IMR-90 (cell line): ENCODE data around the gene G3BP1. TPM values are rescaled to one million over a fixed set of nuclear protein-coding genes. Genes with fewer than 3 reads are reported as not detected.

Experiments used
- ATAC-seq: fragments of 200-7000 bp; cut with Tn5 transposase; 2 replicates; pipeline ENCODE4 v1.9.1; 2020; ENCODE audit warnings: low read depth, mild to moderate bottlenecking, moderate library complexity
- BruUV-seq: library from RNA; stranded (reverse); fragments of 400-500 nt; replicated peaks from 2 replicates; lab custom pipeline; 2021; lab: Mats Ljungman, UMichigan
- CTCF ChIA-PET: fragments of 300-600 bp; formaldehyde crosslinking; extraction: SDS; loops from one replicate; lab custom pipeline; 2021; ENCODE audit warnings: antibody characterized with exemption; lab: Yijun Ruan, JAX
- POLR2A ChIA-PET: fragments of 300-600 bp; sonication (Branson Sonifier 250); formaldehyde crosslinking; loops from one replicate; lab custom pipeline; 2022; ENCODE audit warnings: antibody characterized with exemption; ENCODE audit not compliant: unreplicated experiment; lab: Charles Lee
- DNase-seq: peaks from one replicate; pipeline ENCODE4 v3.0.0; 2013
- H2AFZ ChIP-seq: replicated peaks from 2 replicates; pipeline ENCODE3; 2013; ENCODE audit warnings: low read length, mild to moderate bottlenecking; ENCODE audit not compliant: poor library complexity
- H2AK5ac ChIP-seq: 2 replicates; pipeline ENCODE4 v1.6.1; 2013; ENCODE audit warnings: low read depth, low read length, inconsistent platforms
- H2AK9ac ChIP-seq: replicated peaks from 2 replicates; pipeline ENCODE3; 2013; ENCODE audit warnings: mild to moderate bottlenecking, low read depth, low read length, moderate library complexity; ENCODE audit not compliant: poor library complexity
- H2BK120ac ChIP-seq: 2 replicates; pipeline ENCODE4 v1.6.1; 2013; ENCODE audit warnings: low read depth, low read length, inconsistent platforms
- H2BK15ac ChIP-seq: 3 replicates; pipeline ENCODE4 v1.6.1; 2013; ENCODE audit warnings: low read depth, low read length, inconsistent platforms
- H2BK20ac ChIP-seq: 2 replicates; pipeline ENCODE4 v1.6.1; 2013; ENCODE audit warnings: low read depth, mild to moderate bottlenecking, inconsistent platforms, low read length, moderate library complexity
- H2BK5ac ChIP-seq: 2 replicates; pipeline ENCODE4 v1.6.1; 2013; ENCODE audit warnings: mild to moderate bottlenecking, low read depth, low read length, inconsistent platforms; ENCODE audit not compliant: poor library complexity, severe bottlenecking
- H3K14ac ChIP-seq: replicated peaks from 2 replicates; pipeline ENCODE4 v1.6.1; 2013; ENCODE audit warnings: low read depth, low read length, inconsistent platforms
- H3K18ac ChIP-seq: 2 replicates; pipeline ENCODE4 v1.6.1; 2013; ENCODE audit warnings: low read depth, low read length, control low read depth
- H3K23ac ChIP-seq: 2 replicates; pipeline ENCODE4 v1.6.1; 2013; ENCODE audit warnings: low read depth, low read length, inconsistent platforms
- H3K27ac ChIP-seq: 2 replicates; pipeline ENCODE4 v1.5.1; 2013; ENCODE audit warnings: mild to moderate bottlenecking, control low read depth, low read length; ENCODE audit not compliant: insufficient read depth
- H3K27me3 ChIP-seq: 2 replicates; pipeline ENCODE4 v1.6.1; 2013; ENCODE audit warnings: low read length; ENCODE audit not compliant: control insufficient read depth, insufficient read depth
- H3K36me3 ChIP-seq: 2 replicates; pipeline ENCODE4 v1.6.1; 2013; ENCODE audit warnings: low read length, mixed read lengths; ENCODE audit not compliant: control insufficient read depth, insufficient read depth
- H3K4ac ChIP-seq: 2 replicates; pipeline ENCODE4 v1.6.1; 2013; ENCODE audit warnings: low read depth, low read length, inconsistent platforms
- H3K4me1 ChIP-seq: 2 replicates; pipeline ENCODE4 v1.6.1; 2013; ENCODE audit warnings: low read length, mixed read lengths; ENCODE audit not compliant: control insufficient read depth, insufficient read depth
- H3K4me2 ChIP-seq: 2 replicates; pipeline ENCODE4 v1.6.1; 2013; ENCODE audit warnings: low read depth, mild to moderate bottlenecking, control low read depth, low read length, moderate library complexity
- H3K4me3 ChIP-seq: 2 replicates; pipeline ENCODE4 v1.5.1; 2013; ENCODE audit warnings: low read depth, mild to moderate bottlenecking, control low read depth, low read length, moderate library complexity; ENCODE audit not compliant: insufficient read depth
- H3K56ac ChIP-seq: 2 replicates; pipeline ENCODE4 v1.6.1; 2013; ENCODE audit warnings: low read length, inconsistent platforms; ENCODE audit not compliant: insufficient read depth; ENCODE audit errors: extremely low read depth
- H3K79me1 ChIP-seq, 2 experiments: 2 replicates each; pipeline ENCODE4 v1.6.1; 2013; ENCODE audit warnings: low read length in 2 of 2, inconsistent platforms in 1 of 2, low read depth in 1 of 2
- H3K9ac ChIP-seq: 2 replicates; pipeline ENCODE4 v1.6.1; 2013; ENCODE audit warnings: low read depth, low read length, control low read depth
- H3K9me1 ChIP-seq: 2 replicates; pipeline ENCODE4 v1.6.1; 2013; ENCODE audit warnings: low read length, inconsistent platforms; ENCODE audit not compliant: insufficient read depth
- H3K9me3 ChIP-seq: 2 replicates; pipeline ENCODE4 v1.6.1; 2013; ENCODE audit warnings: low read length; ENCODE audit not compliant: control insufficient read depth, insufficient read depth
- H4K20me1 ChIP-seq: 2 replicates; pipeline ENCODE4 v1.6.1; 2013; ENCODE audit warnings: low read length, inconsistent platforms; ENCODE audit not compliant: insufficient read depth
- H4K5ac ChIP-seq: 2 replicates; pipeline ENCODE4 v1.6.1; 2013; ENCODE audit warnings: mild to moderate bottlenecking, low read depth, low read length, control low read depth
- H4K8ac ChIP-seq, 2 experiments: 2 replicates each; pipeline ENCODE4 v1.6.1; 2013; ENCODE audit warnings: low read depth in 2 of 2, low read length in 2 of 2, control low read depth in 1 of 2, inconsistent platforms in 1 of 2
- H4K91ac ChIP-seq: 2 replicates; pipeline ENCODE4 v1.6.1; 2013; ENCODE audit warnings: low read depth, low read length, inconsistent platforms; ENCODE audit not compliant: insufficient read depth
- BHLHE40 ChIP-seq: fragments of 150-350 bp; IDR thresholded peaks from 2 replicates; pipeline ENCODE4 v1.6.1; 2016; ENCODE audit warnings: mild to moderate bottlenecking, low read depth, low read length
- CHD1 ChIP-seq: IDR thresholded peaks from 2 replicates; pipeline ENCODE4 v1.6.1; 2012; ENCODE audit warnings: low read depth, low read length, improper control_type of control experiment
- CTCF ChIP-seq: conservative IDR thresholded peaks from 2 replicates; pipeline ENCODE4 v1.5.1; 2012; ENCODE audit warnings: mild to moderate bottlenecking, low read depth, low read length, improper control_type of control experiment
- ELK1 ChIP-seq: fragments of 150-350 bp; IDR thresholded peaks from 2 replicates; pipeline ENCODE4 v1.6.1; 2016; ENCODE audit warnings: low read depth, mild to moderate bottlenecking, low read length, moderate library complexity, borderline replicate concordance
- FOS ChIP-seq: fragments of 150-350 bp; IDR thresholded peaks from 2 replicates; pipeline ENCODE4 v1.6.1; 2016; ENCODE audit warnings: low read depth, low read length
- MAFK ChIP-seq: IDR thresholded peaks from 2 replicates; pipeline ENCODE4 v1.6.1; 2012; ENCODE audit warnings: low read depth, low read length, improper control_type of control experiment
- MAZ ChIP-seq: IDR thresholded peaks from 2 replicates; pipeline ENCODE4 v1.6.1; 2012; ENCODE audit warnings: low read depth, mild to moderate bottlenecking, low read length, improper control_type of control experiment, moderate library complexity, borderline replicate concordance
- MXI1 ChIP-seq: IDR thresholded peaks from 2 replicates; pipeline ENCODE4 v1.6.1; 2012; ENCODE audit warnings: low read depth, mild to moderate bottlenecking, low read length, moderate library complexity, borderline replicate concordance
- NFE2L2 ChIP-seq: fragments of 150-350 bp; IDR thresholded peaks from 2 replicates; pipeline ENCODE4 v1.6.1; 2016; ENCODE audit warnings: low read depth, mild to moderate bottlenecking, low read length
- POLR2A ChIP-seq: IDR thresholded peaks from 2 replicates; pipeline ENCODE4 v1.6.1; 2012; ENCODE audit warnings: mild to moderate bottlenecking, low read depth, low read length
- RAD21 ChIP-seq: IDR thresholded peaks from 2 replicates; pipeline ENCODE4 v1.6.1; 2012; ENCODE audit warnings: low read length, improper control_type of control experiment
- RCOR1 ChIP-seq: IDR thresholded peaks from 2 replicates; pipeline ENCODE4 v1.6.1; 2012; ENCODE audit warnings: mild to moderate bottlenecking, low read length, improper control_type of control experiment; ENCODE audit not compliant: insufficient replicate concordance
- SMC3 ChIP-seq: fragments of 150-350 bp; IDR thresholded peaks from 2 replicates; pipeline ENCODE4 v1.6.1; 2016; ENCODE audit warnings: low read depth, mild to moderate bottlenecking, antibody characterized with exemption, low read length, moderate library complexity
- WGBS, 2 experiments: methylation state at CpG; one replicate each; pipeline versions ENCODE4 v1.1.5 to v1.1.7; 2013; ENCODE audit warnings: missing lambda C conversion rate in 2 of 2; ENCODE audit not compliant: insufficient read length in 1 of 2; ENCODE audit errors: extremely low coverage in 2 of 2; 5-methylcytosine and 5-hydroxymethylcytosine counted together
- dilution Hi-C: fragments of 300-500 bp; cut with HindIII; formaldehyde crosslinking; loops from one replicate; pipeline ENCODE4 v1.14.3; 2018; ENCODE audit warnings: low sequenced_read_pairs; ENCODE audit not compliant: unreplicated experiment
- in situ Hi-C: fragments of 300-500 bp; cut with MboI; formaldehyde crosslinking; loops from 3 replicates; pipeline ENCODE4 v1.14.3; 2019; ENCODE audit warnings: low sequenced_read_pairs, inconsistent platforms, mixed read lengths
- intact Hi-C: fragments of 100-400 bp; cut with micrococcal nuclease; formaldehyde crosslinking; loops from 2 replicates; pipeline ENCODE4 v1.10.0; 2022
- polyA plus RNA-seq, 3 experiments: library from polyadenylated mRNA; depleted of rRNA; stranded (reverse); fragments of >200 nt; gene quantifications; 2 replicates each; pipeline ENCODE4 v1.2.3, GENCODE V29; 2012; ENCODE audit warnings: low replicate concordance in 1 of 3
- total RNA-seq: library from RNA; depleted of rRNA; stranded (reverse); fragments of >200 nt; gene quantifications from 2 replicates; pipeline ENCODE4 v1.2.3, GENCODE V29; 2012

The G3BP1 gene
- total and polyA plus RNA-seq, 2 of the 4 experiments (the other 2 are of a cell fraction) = 40.2 to 482 TPM

GRCh38 chr5:151825445-151825844, 53.7 kb downstream of the G3BP1 start:
- dilution Hi-C loops = no loop called here
- Histone ChIP-seq H2BK5ac (no peak overlapping the region), H3K23ac (no peak overlapping the region), H3K18ac (no peak overlapping the region), H3K9me3 (no peaks in the 10 kb centered on the region), H3K9ac (no peak overlapping the region), H3K9me1 (no peaks in the 10 kb centered on the region; the same call in 1 of the 2 replicates), H3K4ac (no peak overlapping the region), H3K56ac (no peak overlapping the region), H2AFZ (no peak overlapping the region), H4K5ac (no peak overlapping the region), H3K4me3 (no peak overlapping the region), H4K20me1 (no peaks in the 10 kb centered on the region), H2AK9ac (no peak overlapping the region), H4K8ac (no peak overlapping the region), H2BK20ac (no peak overlapping the region), H4K91ac (no peak overlapping the region), H3K36me3 (0 out of 2 replicates have a peak, but pooled peaks cover 4% of the 10 kb centered on the region), H3K4me2 (no peak overlapping the region), H3K27ac (no peak overlapping the region), H2AK5ac (no peak overlapping the region), H2BK15ac (no peak overlapping the region), H2BK120ac (no peak overlapping the region), H3K27me3 (no peaks in the 10 kb centered on the region), H3K4me1 (no peaks in the 10 kb centered on the region), H3K79me1 (no peaks in the 10 kb centered on the region), H3K14ac (no peak overlapping the region)
- no CpG with 5 or more reads among the region's 1 CpG for WGBS, 2 experiments
- TF ChIP-seq POLR2A (no peak), NFE2L2 (no peak), MAZ (no peak), RCOR1 (no peak), FOS (no peak), CHD1 (no peak), MXI1 (no peak), ELK1 (no peak), RAD21 (peak; percentile 86), CTCF (peak; percentile 89), BHLHE40 (no peak), MAFK (no peak), SMC3 (peak; percentile 82)
- ChIA-PET CTCF (interaction anchor here (0.6 to 2.0 kb wide), 15 partner anchors 9 to 569 kb away, joined by 3 to 23 read pairs (median 4); no protein-coding TSS in a partner anchor), POLR2A (interaction anchor here (0.6 to 1.1 kb wide), 2 partner anchors 69 to 317 kb away, joined by 3 read pairs; no protein-coding TSS in a partner anchor)
- in situ Hi-C loops = loop anchor here (5.0 kb wide), 1 partner anchor 317 kb away; no protein-coding TSS in a partner anchor
- DNase-seq (peak; percentile 69), ATAC-seq (peak; percentile 98)
- no TSS peak for BruUV-seq
- intact Hi-C loops = loop anchor here (1.0 to 2.0 kb wide), 3 partner anchors 318 to 689 kb away; no protein-coding TSS in a partner anchor
